Stimulated activated CD4-positive, alpha-beta T cell treated with anti-CD3 and anti-CD28 coated beads, Interleukin-4, amount 100 ng/mL, for 1 hour (primary cell): Measurements from ENCODE around the gene MRPL23.

ENCODE experiments used
- DNase-seq: peaks from one replicate; pipeline ENCODE4 v3.0.0-alpha.2; 2020

MRPL23 gene

DNA sequence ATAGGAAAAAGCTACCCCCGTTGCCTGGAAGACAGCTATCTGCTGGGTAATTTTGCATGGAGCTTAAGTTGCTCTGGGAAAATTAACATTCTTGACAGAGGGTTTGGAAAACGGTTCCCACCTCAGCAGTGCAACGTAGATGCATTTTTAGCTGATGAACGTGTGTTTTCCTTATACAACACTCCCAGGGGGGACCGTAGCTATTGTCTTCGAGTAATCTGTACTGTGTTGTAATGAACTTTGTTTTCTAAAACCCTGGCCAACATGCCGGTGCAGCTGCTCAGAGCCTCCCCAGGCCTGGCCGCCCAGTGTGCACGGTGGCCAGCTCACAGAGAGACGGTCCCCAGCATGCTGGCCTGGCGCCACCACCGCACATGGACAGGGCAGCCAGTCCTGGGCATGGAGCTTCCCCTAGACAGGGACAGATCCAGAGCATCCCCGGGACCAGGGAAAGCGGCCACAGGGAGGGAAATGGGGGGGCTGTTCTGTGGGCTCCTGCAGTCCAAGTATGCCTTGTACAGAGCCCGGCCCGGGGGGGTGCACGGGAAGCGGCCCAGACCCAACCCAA is 25.5 kb upstream of the MRPL23 start:
- DNase-seq = no peak

DNA sequence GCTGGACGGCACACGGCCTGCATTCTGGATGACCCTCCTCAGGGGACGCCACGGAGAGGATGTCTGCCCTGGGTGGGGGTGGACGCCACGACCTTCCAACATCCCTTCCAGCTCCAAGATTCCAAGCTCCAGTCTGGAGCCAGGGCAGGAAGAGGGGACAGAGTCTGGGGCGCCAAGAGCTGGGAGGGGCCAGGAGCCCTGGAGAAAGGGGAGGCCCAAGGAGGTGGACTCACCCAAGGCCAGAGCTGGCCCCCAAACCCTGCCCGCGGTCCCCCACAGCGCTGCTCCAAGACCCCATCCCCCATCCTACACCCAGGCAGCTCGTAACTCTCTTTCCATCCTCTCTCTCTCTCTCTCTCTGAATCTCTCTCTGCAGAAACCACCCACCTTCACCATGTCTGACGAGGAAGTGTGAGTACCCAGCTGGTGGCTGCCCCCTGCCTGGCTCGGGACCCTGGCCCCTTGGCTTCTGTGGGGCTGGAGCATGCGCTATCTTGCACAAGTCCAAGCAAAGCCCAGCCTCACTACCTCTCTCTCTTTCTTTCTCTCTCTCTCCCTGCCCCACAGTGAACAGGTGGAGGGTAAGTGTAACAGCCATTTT is 24.6 kb upstream of the MRPL23 start:
- DNase-seq = no peak

DNA sequence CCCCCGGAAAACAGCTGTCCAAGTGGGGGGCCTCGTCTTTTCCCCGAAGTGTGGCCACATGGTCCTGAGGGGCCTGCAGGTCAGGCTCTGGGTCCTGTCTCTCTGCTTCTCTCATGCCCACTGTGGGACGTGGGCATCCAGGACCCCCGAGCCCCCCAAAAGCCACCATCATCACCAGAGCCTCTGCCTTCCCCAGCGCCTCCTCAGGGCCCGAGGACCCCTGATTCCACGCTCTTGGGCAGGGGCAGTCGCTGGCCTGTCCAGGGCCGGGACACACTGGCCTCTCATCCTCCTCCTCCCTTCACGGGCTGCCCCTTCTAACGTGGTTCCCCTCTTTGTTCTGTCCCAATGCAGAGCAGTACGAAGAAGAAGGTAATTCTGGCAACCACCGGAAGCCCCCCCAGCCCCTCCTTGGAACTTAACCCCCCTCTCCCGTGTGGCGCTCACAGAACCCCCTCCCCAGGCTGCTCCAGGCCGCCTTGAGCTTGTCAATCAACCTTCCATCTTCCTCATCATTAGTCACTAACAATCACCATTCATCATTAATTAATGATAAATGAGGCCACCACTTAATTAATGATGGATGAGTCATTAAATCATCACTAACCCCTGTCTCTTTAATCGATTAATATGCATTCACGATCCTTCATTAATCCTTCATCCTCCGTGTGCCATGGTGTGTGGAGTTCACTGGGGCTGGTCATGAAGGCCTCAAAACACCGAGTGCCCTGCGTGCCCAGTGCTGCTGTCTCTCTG is 23.8 kb upstream of the MRPL23 start:
- no peak for DNase-seq

DNA sequence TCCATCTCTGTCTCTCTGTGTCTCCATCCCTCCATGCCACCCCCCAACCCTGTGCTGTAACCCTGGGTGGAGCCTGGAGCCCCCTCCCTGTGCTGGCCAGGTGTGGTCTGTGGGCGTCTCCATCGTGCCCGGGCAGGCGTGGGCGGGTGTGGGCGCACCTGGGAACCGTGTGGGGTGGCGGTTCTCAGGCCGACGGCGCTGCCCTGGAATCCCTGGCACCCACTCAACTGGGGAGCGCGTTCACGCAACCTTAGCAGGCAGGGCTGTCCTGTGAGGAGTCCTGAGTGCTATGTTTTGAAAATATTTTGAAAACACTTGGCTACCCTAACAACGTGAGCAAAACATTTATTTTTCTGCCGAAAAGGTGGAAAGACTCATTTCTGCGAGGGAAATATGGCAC is 23.0 kb upstream of the MRPL23 start:
- DNase-seq = no peak

DNA sequence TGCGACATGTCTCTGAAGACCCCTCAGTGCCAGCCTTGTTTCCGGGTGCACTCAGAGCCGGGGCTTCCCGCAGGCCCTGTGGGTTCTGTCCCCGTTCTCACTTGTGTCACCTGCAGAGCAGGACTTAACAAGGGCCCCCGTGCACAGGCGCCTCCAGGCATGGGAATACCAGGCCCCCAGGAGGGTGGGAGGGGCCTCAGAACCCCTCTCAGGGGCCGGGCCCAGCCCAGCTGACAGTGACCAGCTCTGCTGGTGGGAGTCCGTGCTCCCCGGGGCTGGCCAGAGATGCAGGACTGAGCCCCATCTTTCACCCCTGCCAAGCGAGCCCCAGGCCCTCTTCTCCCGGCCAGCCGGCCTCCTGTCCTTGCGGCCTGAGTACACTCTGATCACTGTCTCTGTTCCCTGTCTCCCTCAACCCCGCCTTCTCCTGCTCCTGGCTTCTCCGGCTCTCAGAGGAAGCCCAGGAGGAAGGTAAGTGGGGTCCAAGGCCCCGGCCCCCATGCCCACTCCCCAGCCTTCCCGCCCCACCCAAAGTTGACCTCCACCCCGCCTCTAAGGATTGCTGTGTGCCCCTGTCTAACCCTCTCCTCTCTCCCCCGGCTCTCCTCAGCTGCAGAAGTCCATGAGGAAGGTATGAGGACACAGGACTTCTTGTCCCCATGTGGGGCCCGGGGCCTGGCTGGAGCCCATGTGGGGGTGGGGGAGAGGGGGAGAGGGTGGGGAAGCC is 22.3 kb upstream of the MRPL23 start:
- no peak for DNase-seq

DNA sequence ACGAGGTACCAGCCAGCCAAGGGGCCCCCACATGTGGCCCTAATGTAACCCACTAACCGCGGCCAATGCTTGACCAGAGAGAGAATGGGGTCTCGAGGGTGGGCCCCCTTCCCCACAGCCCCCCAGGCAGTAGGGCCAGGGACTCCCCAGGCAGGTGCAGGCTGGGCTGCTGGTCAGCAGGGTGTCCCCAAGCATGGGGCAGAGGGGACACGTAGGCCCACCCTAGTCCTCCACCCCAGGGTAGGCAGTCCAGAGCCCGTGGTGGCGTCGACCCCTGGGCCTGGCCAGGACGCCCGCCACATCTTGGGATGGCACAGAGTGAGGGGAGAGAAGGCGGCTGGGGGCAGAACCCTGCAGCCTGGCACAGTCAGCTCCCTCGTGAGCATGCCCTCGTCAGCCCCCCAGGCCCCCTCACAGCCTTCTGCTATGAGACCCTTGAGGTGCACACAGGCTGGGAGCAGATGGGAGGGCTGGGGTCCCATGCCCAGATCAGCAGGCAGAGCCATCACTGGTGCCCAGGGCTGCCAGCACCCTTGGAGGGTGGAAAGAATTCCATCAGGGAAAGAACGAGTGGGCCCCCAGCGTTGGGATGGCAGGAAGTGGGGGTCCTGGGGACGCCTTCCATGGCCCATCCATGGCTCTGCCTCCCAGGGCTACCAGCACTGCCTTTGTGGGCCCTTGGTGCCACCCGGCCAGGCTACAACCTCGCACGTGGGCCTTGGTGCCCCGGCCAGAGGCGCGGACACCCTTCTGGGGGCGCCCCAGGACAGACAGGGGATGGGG is 21.6 kb upstream of the MRPL23 start:
- no peak for DNase-seq

DNA sequence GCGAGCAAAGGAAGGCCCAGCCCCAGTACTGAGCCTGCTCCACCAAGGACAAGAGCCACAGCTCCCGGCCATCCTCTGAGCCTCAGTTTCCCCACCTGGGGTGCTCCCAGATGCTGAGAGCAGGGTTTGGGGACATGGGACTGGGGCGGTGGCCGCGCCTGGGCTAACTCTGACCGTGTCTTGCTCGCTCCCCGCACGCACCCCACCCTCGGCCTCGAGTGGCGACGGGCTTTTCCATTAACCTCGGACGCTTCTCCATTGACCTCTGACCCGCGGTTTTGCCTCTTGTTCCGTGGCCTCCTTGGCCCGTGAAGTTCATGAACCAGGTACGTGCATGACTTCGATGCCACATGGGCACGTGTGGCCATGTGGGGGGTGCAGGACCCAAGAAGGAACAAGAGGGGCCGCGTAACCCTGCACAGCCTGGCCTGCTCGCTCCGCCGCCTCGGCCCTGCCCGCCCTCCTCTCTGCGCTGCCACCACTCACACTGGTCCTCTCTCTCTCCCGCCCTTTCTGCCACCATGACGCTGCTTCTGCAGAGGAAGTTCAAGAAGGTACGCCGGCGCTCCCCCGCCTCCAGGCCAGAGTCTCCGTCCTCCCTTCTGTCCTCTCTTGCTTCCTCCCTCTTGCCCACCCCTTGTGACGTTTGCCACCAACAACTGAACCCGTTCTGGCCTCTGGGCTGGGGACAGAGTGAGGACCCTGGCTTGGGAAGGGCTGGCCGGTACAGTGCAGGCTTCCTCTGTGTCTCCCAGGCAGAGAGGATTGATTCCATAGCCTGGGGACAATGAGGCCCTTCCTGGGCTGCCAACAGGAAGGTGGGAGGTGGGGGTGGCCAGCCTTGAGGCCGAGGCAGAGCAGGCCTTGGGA is 20.7 kb upstream of the MRPL23 start:
- no peak for DNase-seq

DNA sequence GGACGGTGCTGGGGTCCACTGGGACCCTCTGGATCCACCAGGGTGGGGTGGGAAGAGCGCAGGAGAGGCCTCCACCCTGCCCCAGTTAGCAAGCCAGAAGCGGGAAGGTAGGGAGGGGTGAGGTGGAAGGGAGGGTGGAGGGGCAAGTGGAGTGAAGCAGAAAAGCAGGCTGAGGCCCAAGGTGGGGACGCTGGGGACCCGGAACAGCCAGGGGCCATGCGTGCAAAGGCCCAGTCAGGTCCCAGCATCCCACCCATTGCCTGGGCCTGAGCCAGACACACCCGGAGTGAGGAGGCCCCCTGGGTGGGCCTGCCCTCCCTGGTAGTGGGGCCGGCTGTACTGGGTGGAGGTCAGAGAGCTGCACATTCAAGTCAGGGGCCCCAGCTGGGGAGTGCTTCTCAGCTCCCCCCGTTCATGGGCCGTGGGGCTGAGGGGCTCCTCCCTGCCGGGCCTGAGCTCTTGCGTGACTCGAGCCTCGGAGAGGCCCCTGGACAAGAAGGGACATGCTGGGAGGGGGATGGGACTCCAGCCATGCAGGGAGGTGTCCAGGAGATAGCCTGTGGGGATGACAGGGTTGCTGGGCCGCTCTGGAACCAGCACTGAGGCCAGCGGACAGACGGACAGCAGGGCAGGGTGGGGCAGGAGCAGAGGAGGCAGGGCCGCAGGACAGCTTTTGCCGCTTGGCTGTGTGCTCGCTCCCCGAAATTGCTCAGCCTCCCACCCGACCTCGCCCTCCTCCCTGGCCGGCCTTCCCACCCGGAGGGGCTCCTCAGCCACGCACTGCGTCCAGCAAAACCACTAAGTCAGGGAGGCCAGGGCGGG is 19.9 kb upstream of the MRPL23 start:
- no peak for DNase-seq

DNA sequence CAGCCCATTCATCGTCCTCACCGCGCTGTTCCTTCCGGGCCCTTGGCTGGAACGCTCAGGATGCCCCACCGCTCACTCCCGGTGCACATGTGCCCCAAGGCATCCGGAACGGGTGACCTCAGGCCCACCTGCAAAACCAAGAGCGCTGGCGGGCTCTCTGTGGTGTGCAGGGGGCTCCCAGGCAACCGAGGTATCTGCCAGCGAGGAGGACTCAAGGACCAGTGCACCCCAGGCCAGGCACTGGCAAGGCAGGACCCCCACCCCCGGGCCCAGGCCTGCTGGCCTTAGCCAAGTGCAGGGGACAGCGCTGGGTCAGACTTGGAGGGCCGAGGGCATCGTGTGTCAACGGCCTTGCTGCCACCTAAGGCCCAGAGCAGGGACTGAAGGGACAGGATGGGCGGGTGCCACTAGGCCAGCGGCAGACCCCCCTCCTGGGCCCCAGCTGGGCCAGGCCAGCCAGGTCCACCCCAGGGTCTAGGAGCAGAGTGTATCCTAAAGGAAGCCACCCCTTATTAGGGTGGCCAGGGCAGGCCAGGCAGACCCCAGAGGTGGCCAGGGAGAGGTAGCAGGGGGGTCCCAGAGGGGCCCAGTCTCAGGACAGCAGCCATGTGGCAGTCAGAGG is 19.2 kb upstream of the MRPL23 start:
- DNase-seq = no peak

DNA sequence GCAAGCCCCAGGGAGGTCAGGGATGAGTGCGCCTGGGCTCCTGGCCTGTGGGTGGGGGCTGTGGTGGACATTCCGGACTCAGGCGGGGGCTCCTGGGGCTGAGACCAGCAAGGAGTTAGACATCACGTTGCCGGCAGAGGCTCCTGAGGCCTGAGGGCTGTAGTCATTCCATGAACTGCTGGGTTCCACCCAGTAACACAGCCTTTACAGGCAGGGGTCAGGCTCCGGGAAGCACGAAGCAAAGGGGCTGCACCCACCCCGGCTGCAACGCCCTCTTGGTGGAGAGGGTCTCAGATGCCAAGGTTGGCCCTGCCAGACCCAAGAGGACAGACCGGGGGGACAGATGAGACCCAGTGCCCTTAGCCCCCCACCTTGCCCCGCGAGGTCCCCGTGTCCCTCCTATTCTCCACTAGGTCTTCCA is 18.7 kb upstream of the MRPL23 start:
- DNase-seq = no peak

DNA sequence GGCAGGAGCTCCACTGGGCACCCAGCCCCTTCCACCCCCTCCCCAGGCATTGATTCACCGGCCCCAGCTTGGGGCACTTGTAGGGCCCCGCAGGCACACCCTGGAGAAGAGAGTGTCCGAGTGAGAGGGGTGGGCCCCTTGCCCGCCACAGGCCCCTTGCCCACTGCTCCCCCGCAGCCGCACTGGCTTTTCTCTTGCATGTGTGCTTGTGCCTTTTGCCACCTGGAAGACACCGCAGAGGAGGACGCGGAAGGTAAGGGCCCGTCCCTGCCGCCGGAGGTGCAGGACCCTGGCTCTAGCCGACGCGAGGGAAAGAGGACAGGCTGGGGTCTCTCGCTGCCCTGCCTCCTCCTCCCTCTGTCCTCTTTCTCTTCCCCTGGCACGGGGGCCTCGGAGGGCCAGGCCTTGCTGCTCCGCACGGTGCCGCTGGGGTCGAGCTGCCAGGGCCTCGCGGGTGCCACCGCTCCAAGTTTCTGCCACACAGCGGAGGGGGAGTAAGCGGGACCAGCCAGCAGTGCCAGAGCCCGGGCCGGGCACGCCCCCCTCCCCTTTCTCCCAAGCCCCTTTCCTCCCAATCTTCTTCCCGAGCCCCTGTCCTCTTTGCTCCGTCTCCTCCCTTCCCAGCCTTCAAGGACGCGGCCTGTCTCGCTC is 18.1 kb upstream of the MRPL23 start:
- no peak for DNase-seq

DNA sequence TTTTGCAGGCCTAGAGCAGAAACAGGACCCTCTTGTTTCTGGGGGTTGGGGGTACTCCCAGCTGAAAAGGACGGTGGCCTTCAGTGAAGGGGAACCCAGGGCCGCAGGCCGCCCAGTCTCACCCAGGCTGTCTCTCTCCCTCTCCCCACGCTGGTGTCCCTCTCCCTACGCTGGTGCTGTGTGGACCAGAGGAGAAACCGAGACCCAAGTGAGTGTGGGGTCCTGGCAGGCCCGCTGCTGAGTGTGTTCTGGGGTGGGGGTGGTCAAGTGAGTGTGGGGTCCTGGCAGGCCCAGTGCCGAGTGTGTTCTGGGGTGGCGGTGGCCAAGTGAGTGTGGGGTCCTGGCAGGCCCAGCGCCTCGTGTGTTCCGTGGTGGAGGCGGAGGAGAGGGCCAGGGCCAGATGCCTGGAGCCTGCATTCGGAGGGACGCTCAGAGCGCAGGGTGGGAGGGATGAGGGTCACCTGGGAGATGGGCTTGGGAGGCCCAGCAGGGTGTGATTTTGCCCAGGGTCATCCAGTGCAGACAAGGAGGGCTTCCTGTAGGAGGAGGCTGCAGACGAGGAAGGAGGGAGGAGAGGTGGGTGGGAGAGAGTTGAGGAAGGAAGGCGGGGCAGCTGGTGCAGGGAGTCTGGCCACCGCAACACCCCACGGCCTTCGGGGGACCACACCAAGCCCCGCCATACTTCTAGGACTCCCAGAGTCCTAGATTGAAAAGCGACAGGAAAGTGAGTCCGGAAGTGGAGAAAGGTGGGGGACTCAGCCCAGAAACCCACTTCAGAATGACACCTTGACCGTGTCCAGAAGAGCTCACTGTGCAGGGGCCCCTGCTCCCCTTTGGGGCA is 17.3 kb upstream of the MRPL23 start:
- no peak for DNase-seq

DNA sequence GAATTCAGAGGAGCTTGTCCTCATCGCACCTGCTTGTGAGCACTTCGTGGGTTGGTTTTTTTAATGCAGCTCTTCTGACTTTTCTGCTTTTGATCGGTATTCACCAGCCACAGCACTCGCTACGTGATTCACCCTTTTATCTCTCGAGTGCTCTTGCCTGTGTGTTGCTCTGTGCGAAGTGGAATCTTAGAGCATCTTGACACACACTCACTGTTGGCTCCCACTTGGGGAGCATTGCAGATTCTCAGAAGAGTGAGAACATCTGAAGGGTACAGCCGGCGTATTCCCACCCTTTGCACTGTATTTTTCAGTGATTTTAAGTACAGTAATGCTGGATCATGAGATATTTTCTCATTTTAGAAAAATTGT is 16.7 kb upstream of the MRPL23 start:
- DNase-seq = no peak

DNA sequence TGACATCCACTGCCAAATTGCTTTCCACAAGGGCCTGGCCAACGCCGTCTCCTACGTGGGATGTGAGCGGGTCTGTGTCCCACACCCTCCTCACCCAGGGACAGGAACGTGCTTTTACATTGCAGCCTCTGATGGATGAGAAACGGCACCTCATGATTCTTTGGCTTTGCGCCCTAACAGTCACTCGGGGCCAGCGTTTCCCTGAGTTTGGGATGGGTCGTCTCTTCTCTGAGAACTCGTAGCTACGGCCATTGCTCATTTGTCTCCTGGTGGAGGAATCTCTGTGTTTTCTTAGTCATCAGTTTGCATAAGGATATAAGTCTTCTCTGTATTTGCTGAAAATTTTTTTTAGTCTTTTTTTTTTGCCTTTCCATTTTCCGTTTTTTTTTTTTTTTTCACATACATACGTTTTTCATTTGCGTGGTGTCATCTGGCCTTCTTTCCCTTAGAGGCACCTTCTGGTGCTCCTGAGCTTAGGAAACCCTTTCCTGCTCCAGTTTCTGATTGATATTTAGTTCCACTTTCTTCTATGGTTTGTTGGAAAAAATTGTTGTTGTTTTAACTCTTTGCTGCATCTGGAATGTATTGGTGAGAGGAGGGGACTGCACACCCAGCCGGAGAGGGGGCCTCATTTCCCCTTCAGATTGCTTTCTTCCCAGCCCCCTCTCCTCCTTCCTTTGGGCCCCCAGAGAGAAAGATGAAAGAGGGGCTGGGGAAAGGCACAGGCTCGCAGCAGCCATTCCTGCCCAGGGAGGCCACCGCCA is 15.6 kb upstream of the MRPL23 start:
- DNase-seq = no peak

DNA sequence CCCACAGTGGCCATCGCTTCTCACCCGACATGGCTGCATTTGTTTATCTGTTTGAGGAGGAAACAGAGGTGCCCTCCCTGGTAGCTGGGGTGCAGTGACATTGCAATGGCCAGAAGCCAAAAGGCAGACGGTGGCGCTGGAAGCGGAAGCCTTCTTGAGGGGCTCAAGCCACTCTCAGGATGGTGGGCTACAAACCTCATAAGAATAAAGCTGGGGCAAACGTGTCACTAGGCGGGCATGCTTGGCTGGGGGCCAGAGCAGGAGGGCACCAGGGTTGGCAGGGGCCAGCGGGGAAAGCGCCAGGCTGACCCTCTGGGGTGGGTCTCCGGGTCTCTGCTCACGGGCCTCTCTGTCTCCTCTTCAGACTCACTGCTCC is 15.0 kb upstream of the MRPL23 start:
- no peak for DNase-seq

DNA sequence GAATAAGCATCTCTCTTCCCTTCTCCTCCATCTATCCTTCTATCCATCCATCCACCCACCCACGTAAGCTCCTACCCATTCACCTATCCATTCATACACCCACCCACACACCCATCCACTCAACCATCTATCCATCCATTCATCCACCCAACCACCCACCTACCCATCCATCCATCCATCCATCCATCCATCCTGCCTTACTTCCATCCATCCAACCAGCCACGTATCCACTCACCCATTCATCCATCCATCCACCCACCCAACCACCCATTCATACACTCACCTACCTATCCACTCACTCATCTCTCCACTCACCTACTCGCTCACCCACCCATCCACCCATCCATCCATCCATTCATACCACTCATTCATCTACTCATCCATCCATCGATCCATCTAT is 14.5 kb upstream of the MRPL23 start:
- DNase-seq = no peak

DNA sequence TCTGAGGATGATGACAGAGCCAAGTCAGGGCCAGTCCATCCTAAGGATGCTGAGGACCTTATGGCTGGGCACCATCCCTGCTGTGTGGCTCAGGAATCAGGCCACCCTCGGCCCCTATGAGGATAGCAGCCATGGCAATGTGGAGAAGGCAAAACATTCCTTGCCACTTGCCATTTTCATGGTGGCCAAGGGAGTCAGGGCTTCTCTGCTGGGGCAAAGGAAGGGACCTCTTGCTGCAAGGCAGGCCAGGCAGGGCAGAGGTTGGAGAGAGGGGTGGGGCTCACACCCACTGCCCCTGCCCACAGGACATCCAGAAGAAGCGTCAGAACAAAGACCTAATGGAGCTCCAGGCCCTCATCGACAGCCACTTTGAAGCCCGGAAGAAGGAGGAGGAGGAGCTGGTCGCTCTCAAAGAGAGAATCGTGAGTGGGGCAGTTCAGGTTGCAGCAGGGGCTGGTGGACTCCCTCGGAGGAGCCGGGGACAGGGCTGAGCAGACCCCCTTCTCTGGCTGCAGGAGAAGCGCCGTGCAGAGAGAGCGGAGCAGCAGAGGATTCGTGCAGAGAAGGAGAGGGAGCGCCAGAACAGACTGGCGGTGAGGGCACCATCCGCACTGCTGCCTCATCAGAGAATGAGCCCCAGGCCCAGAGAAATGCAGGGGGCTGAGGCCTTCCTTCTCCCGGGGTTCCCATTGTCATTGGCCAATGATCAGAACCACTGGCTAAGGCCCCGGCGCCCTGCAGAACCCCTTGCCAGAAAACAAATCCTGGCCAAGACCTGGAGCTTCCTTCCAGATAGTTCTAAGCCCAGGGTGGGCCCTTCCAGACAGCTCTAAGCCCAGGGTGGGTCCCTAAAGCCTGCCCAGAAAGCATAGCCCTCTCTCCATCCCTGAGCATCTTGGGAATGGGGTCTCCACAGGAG is 13.5 kb upstream of the MRPL23 start:
- DNase-seq = no peak
